SK-N-SH (cell line): ENCODE measurements around the gene ORC4. TPM values are rescaled to one million over a fixed set of nuclear protein-coding genes. Genes with fewer than 3 reads are reported as not detected.

Experiments
- CTCF ChIA-PET: fragments of 300-600, 350-600 bp; formaldehyde crosslinking; extraction: SDS; loops from one replicate; lab custom pipeline; 2021; lab: Yijun Ruan, JAX
- POLR2A ChIA-PET: fragments of 350-600 bp; sonication (Branson Sonifier 250); formaldehyde crosslinking; extraction: SDS; loops from one replicate; lab custom pipeline; 2020; ENCODE audit warnings: antibody characterized with exemption, inconsistent platforms; lab: Yijun Ruan, JAX
- DNase-seq: peaks from one replicate; pipeline ENCODE4 v3.0.0; 2012
- H2AFZ ChIP-seq: fragments of 200-600 bp; sonication (generic); 2 replicates; pipeline ENCODE4 v1.8.1; 2016; ENCODE audit warnings: antibody characterized with exemption, mild to moderate bottlenecking, low read depth
- H3F3A ChIP-seq: fragments of 200-600 bp; sonication (generic); replicated peaks from 2 replicates; pipeline ENCODE3; 2016; ENCODE audit warnings: antibody characterized with exemption, mild to moderate bottlenecking; ENCODE audit not compliant: insufficient read depth
- H3K27ac ChIP-seq, 2 experiments: fragments of 200-500 bp in 1 of 2; fragments of 200-600 bp in 1 of 2; sonication (Bioruptor generic) in 1 of 2; sonication (generic), shearing (Covaris generic) in 1 of 2; 2 replicates each; pipeline versions ENCODE4 v1.5.1 to v1.6.1; 2014 to 2016; ENCODE audit warnings: low read depth in 2 of 2, inconsistent platforms in 1 of 2, low read length in 1 of 2, mild to moderate bottlenecking in 1 of 2, mixed read lengths in 1 of 2
- H3K27me3 ChIP-seq: fragments of 200-600 bp; sonication (generic), shearing (Covaris generic); 2 replicates; pipeline ENCODE4 v1.6.1; 2016; ENCODE audit warnings: mixed run types; ENCODE audit not compliant: insufficient read depth
- H3K36me3 ChIP-seq, 2 experiments: fragments of 200-500 bp in 1 of 2; fragments of 200-600 bp in 1 of 2; sonication (Bioruptor generic) in 1 of 2; sonication (generic) in 1 of 2; replicated peaks in 1 of 2; 2 replicates each; pipeline versions ENCODE3 to v1.5.1; 2014 to 2016; ENCODE audit warnings: low read length in 1 of 2, mild to moderate bottlenecking in 1 of 2; ENCODE audit not compliant: insufficient read depth in 2 of 2, control insufficient read depth in 1 of 2
- H3K4me1 ChIP-seq, 2 experiments: fragments of 200-500 bp in 1 of 2; fragments of 200-600 bp in 1 of 2; sonication (Bioruptor generic) in 1 of 2; sonication (generic), shearing (Covaris generic) in 1 of 2; 2 replicates each; pipeline versions ENCODE4 v1.5.1 to v1.6.1; 2014 to 2016; ENCODE audit warnings: low read depth in 1 of 2, low read length in 1 of 2, mixed run types in 1 of 2; ENCODE audit not compliant: insufficient read depth in 2 of 2, control insufficient read depth in 1 of 2
- H3K4me2 ChIP-seq: fragments of 200-600 bp; sonication (generic), shearing (Covaris generic); 2 replicates; pipeline ENCODE4 v1.6.1; 2017; ENCODE audit warnings: mixed run types
- H3K4me3 ChIP-seq, 2 experiments: fragments of 200-500 bp in 1 of 2; fragments of 200-600 bp in 1 of 2; sonication (Bioruptor generic) in 1 of 2; sonication (generic), shearing (Covaris generic) in 1 of 2; 2 replicates each; pipeline versions ENCODE4 v1.5.1 to v1.8.1; 2014 to 2016; ENCODE audit warnings: low read depth in 2 of 2, inconsistent platforms in 1 of 2, low read length in 1 of 2, mild to moderate bottlenecking in 1 of 2, mixed read lengths in 1 of 2, moderate library complexity in 1 of 2
- H3K79me2 ChIP-seq: fragments of 200-600 bp; sonication (generic); 2 replicates; pipeline ENCODE4 v1.8.1; 2017; ENCODE audit warnings: mild to moderate bottlenecking; ENCODE audit not compliant: insufficient read depth
- H3K9ac ChIP-seq: fragments of 200-600 bp; sonication (generic); 2 replicates; pipeline ENCODE4 v1.6.1; 2017; ENCODE audit warnings: mixed run types
- H3K9me2 ChIP-seq: fragments of 200-600 bp; sonication (generic); 2 replicates; pipeline ENCODE4 v1.6.1; 2017; ENCODE audit warnings: mixed run types
- H3K9me3 ChIP-seq: fragments of 200-600 bp; sonication (generic); 2 replicates; pipeline ENCODE4 v1.6.1; 2017; ENCODE audit warnings: mixed run types, mild to moderate bottlenecking, moderate library complexity
- H4K20me1 ChIP-seq: fragments of 200-600 bp; sonication (generic); 2 replicates; pipeline ENCODE4 v1.6.1; 2017; ENCODE audit warnings: mild to moderate bottlenecking, mixed run types; ENCODE audit not compliant: insufficient read depth
- CHD2 ChIP-seq: fragments of 150-350 bp; IDR thresholded peaks from 2 replicates; pipeline ENCODE4 v1.6.1; 2018; ENCODE audit warnings: low read length; ENCODE audit not compliant: partially characterized antibody
- EP300 ChIP-seq, 2 experiments: IDR thresholded peaks; 2 replicates each; pipeline versions ENCODE4 v1.4.0 to v1.6.1; 2012; ENCODE audit warnings: borderline replicate concordance in 1 of 2, low read depth in 1 of 2, low read length in 1 of 2
- EZH2phosphoT487 ChIP-seq: fragments of 200-600 bp; sonication (generic); IDR thresholded peaks from 2 replicates; pipeline ENCODE4 v1.6.1; 2017; ENCODE audit warnings: low read depth, mixed run types, mild to moderate bottlenecking, antibody characterized with exemption, moderate library complexity, borderline replicate concordance
- FOSL2 ChIP-seq: IDR thresholded peaks from 2 replicates; pipeline ENCODE4 v1.4.0; 2012; ENCODE audit warnings: low read depth, mild to moderate bottlenecking, moderate library complexity, borderline replicate concordance
- FOXJ3 ChIP-seq: sonication (generic); formaldehyde crosslinking; IDR thresholded peaks from 2 replicates; pipeline ENCODE4 v1.5.1; 2020; ENCODE audit warnings: mild to moderate bottlenecking, missing genetic modification reagents
- FOXM1 ChIP-seq: IDR thresholded peaks from 2 replicates; pipeline ENCODE4 v1.4.0; 2012; ENCODE audit warnings: low read depth, mild to moderate bottlenecking
- GABPA ChIP-seq: IDR thresholded peaks from 2 replicates; pipeline ENCODE4 v1.4.0; 2012; ENCODE audit warnings: low read depth, mild to moderate bottlenecking
- GATA2 ChIP-seq: sonication (generic); formaldehyde crosslinking; IDR thresholded peaks from 2 replicates; pipeline ENCODE4 v1.5.0; 2020; ENCODE audit warnings: mild to moderate bottlenecking, missing genetic modification reagents
- IRF3 ChIP-seq: fragments of 150-350 bp; IDR thresholded peaks from 2 replicates; pipeline ENCODE4 v1.6.1; 2016; ENCODE audit warnings: mild to moderate bottlenecking, low read depth, low read length
- MEF2A ChIP-seq: IDR thresholded peaks from 2 replicates; pipeline ENCODE4 v1.4.0; 2012; ENCODE audit warnings: low read depth, borderline replicate concordance
- NRF1 ChIP-seq: IDR thresholded peaks from 2 replicates; pipeline ENCODE4 v1.6.1; 2012; ENCODE audit warnings: low read depth, mild to moderate bottlenecking, low read length
- RCOR1 ChIP-seq: fragments of 150-350 bp; IDR thresholded peaks from 2 replicates; pipeline ENCODE4 v1.6.1; 2017; ENCODE audit warnings: antibody characterized with exemption, low read length
- SMC3 ChIP-seq: IDR thresholded peaks from 2 replicates; pipeline ENCODE4 v1.6.1; 2012; ENCODE audit warnings: low read depth, low read length, improper control_type of control experiment
- TEAD4 ChIP-seq: IDR thresholded peaks from 2 replicates; pipeline ENCODE4 v1.4.0; 2012; ENCODE audit warnings: mild to moderate bottlenecking, borderline replicate concordance; ENCODE audit not compliant: insufficient read depth
- YY1 ChIP-seq: IDR thresholded peaks from 2 replicates; pipeline ENCODE4 v1.4.0; 2012; ENCODE audit warnings: low read depth, mild to moderate bottlenecking
- WGBS: methylation state at CpG from one replicate; pipeline ENCODE4 v1.1.6; 2017; ENCODE audit warnings: low lambda C conversion rate; 5-methylcytosine and 5-hydroxymethylcytosine counted together
- polyA plus RNA-seq, 3 experiments: library from polyadenylated mRNA; depleted of rRNA; stranded (reverse); fragments of >200 nt; gene quantifications; 2 replicates each; pipeline ENCODE4 v1.2.3, GENCODE V29; 2012
- TF ChIP-seq, protein P1 (sequence below): IDR thresholded peaks from 2 replicates; pipeline ENCODE4 v1.6.1; 2012; ENCODE audit warnings: mild to moderate bottlenecking, low read depth, low read length, moderate library complexity
- TF ChIP-seq, protein P2 (sequence below): fragments of 150-350 bp; IDR thresholded peaks from 2 replicates; pipeline ENCODE4 v1.6.1; 2017; ENCODE audit warnings: antibody characterized with exemption, low read length, low read depth, borderline replicate concordance
- TF ChIP-seq, protein P3 (sequence below): IDR thresholded peaks from 2 replicates; pipeline ENCODE4; 2012

Gene ORC4
- polyA plus RNA-seq, 1 of the 3 experiments (the other 2 are of a cell fraction): 15.2 TPM

GRCh38 chr2:148023861-148024260, 3.3 kb upstream of the ORC4 start:
- peak overlapping the region; percentile 85 for H3K4me2 ChIP-seq

DNA sequence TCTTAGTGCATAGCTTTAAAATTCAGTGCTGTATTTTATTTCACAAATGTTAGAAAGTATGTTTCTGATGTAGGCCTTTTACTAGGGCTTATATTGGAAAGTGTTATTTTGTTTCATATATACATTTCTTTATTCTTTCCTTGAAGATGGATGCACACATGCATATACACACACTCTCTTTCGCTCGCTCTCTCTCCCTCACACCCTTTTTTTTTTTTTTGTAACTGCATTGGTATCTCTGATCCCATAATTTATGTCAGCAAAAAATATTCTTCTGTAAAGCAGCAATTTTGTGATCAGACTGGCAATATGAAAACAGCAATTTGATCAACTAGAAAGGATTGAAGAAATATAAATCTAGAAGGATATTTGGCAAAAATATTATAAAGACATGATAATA, 2.3 kb upstream of the ORC4 start:
- H3K9me3 ChIP-seq: no peaks in the 10 kb centered on the region
- TF ChIP-seq YY1 (no peak), FOXM1 (no peak), NRF1 (no peak), RCOR1 (no peak), FOXJ3 (no peak), TEAD4 (no peak), FOSL2 (no peak)
- TF ChIP-seq, protein P1, sequence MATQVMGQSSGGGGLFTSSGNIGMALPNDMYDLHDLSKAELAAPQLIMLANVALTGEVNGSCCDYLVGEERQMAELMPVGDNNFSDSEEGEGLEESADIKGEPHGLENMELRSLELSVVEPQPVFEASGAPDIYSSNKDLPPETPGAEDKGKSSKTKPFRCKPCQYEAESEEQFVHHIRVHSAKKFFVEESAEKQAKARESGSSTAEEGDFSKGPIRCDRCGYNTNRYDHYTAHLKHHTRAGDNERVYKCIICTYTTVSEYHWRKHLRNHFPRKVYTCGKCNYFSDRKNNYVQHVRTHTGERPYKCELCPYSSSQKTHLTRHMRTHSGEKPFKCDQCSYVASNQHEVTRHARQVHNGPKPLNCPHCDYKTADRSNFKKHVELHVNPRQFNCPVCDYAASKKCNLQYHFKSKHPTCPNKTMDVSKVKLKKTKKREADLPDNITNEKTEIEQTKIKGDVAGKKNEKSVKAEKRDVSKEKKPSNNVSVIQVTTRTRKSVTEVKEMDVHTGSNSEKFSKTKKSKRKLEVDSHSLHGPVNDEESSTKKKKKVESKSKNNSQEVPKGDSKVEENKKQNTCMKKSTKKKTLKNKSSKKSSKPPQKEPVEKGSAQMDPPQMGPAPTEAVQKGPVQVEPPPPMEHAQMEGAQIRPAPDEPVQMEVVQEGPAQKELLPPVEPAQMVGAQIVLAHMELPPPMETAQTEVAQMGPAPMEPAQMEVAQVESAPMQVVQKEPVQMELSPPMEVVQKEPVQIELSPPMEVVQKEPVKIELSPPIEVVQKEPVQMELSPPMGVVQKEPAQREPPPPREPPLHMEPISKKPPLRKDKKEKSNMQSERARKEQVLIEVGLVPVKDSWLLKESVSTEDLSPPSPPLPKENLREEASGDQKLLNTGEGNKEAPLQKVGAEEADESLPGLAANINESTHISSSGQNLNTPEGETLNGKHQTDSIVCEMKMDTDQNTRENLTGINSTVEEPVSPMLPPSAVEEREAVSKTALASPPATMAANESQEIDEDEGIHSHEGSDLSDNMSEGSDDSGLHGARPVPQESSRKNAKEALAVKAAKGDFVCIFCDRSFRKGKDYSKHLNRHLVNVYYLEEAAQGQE: no peak
- TF ChIP-seq, protein P2, sequence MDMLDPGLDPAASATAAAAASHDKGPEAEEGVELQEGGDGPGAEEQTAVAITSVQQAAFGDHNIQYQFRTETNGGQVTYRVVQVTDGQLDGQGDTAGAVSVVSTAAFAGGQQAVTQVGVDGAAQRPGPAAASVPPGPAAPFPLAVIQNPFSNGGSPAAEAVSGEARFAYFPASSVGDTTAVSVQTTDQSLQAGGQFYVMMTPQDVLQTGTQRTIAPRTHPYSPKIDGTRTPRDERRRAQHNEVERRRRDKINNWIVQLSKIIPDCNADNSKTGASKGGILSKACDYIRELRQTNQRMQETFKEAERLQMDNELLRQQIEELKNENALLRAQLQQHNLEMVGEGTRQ: no peak
- TF ChIP-seq, protein P3, sequence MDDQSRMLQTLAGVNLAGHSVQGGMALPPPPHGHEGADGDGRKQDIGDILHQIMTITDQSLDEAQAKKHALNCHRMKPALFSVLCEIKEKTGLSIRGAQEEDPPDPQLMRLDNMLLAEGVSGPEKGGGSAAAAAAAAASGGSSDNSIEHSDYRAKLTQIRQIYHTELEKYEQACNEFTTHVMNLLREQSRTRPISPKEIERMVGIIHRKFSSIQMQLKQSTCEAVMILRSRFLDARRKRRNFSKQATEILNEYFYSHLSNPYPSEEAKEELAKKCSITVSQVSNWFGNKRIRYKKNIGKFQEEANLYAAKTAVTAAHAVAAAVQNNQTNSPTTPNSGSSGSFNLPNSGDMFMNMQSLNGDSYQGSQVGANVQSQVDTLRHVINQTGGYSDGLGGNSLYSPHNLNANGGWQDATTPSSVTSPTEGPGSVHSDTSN: no peak
- H3K4me3 ChIP-seq: peak overlapping the region; percentile 71 to 77; a peak in 2 of 4 replicates
- no peak overlapping the region for H2AFZ ChIP-seq
- no peaks in the 10 kb centered on the region for H3K9me2 ChIP-seq
- POLR2A ChIA-PET: no interaction called here
- H3K27me3 ChIP-seq: no peaks in the 10 kb centered on the region
- DNase-seq: no peak
- peak overlapping the region in 1 of 2 experiments; percentile 90; a peak in 1 of 4 replicates for H3K27ac ChIP-seq
- H4K20me1 ChIP-seq: peaks cover 5% of the 10 kb centered on the region; the same call in 1 of the 2 replicates
- H3F3A ChIP-seq: peaks cover 11% of the 10 kb centered on the region
- peak overlapping the region; percentile 86; the same call in 1 of the 2 replicates for H3K9ac ChIP-seq
- H3K4me2 ChIP-seq: peak overlapping the region; percentile 85
- peaks cover 0 to 4% of the 10 kb centered on the region in 2 experiments for H3K36me3 ChIP-seq
- CTCF ChIA-PET: interaction anchor here (1.0 to 5.2 kb wide), 3 partner anchors 28 to 486 kb away, joined by 3 to 23 read pairs (median 3); no protein-coding TSS in a partner anchor
- WGBS: 89% methylated on average over 2 of the region's 2 CpGs
- H3K79me2 ChIP-seq: peaks cover 88% of the 10 kb centered on the region
- H3K4me1 ChIP-seq: peaks cover 6 to 14% of the 10 kb centered on the region in 2 experiments; a peak in 3 of 4 replicates

More at GRCh38 chr2:148023861-148024260, 3.3 kb upstream of the ORC4 start:
- H3K27ac ChIP-seq: no peak overlapping the region; a peak in 1 of 4 replicates
- H3K27me3 ChIP-seq: no peaks in the 10 kb centered on the region
- H3F3A ChIP-seq: peaks cover 11% of the 10 kb centered on the region
- peak overlapping the region in 1 of 2 experiments; percentile 77; a peak in 1 of 4 replicates for H3K4me3 ChIP-seq
- H2AFZ ChIP-seq: no peak overlapping the region
- CTCF ChIA-PET: no interaction called here
- POLR2A ChIA-PET: no interaction called here
- peaks cover 0 to 4% of the 10 kb centered on the region in 2 experiments for H3K36me3 ChIP-seq
- no peaks in the 10 kb centered on the region for H3K9me3 ChIP-seq
- TF ChIP-seq IRF3 (no peak), FOXJ3 (no peak), YY1 (no peak), CHD2 (no peak), MEF2A (no peak), RCOR1 (no peak), EZH2phosphoT487 (no peak), TEAD4 (no peak), GABPA (no peak), GATA2 (CRISPR knock-in tag) (no peak), EP300 (IDR thresholded peaks at IDR 0.05; ENCODE audit: borderline replicate concordance in 1 of 2, low read depth in 1 of 2, low read length in 1 of 2) (no peak), SMC3 (no peak)
- TF ChIP-seq, protein P2: no peak
- no peak overlapping the region for H3K9ac ChIP-seq
- H3K9me2 ChIP-seq: no peaks in the 10 kb centered on the region
- peaks cover 88% of the 10 kb centered on the region for H3K79me2 ChIP-seq
- no peak for DNase-seq
- H3K4me1 ChIP-seq: peaks cover 2 to 12% of the 10 kb centered on the region in 2 experiments; a peak in 3 of 4 replicates
- no peaks in the 10 kb centered on the region; the same call in 1 of the 2 replicates for H4K20me1 ChIP-seq
